Activated naive CD4-positive, alpha-beta T cell treated with anti-CD3 and anti-CD28 coated beads for 36 hours (primary cell): Measurements from ENCODE around the gene HS1BP3. TPM values are rescaled to one million over a fixed set of nuclear protein-coding genes. Genes with fewer than 3 reads are reported as not detected.

Source experiments
- CTCF ChIA-PET: fragments of 350-600 bp; sonication (Branson Sonifier 250); formaldehyde crosslinking; loops from one replicate; lab custom pipeline; 2021; ENCODE audit warnings: antibody characterized with exemption; lab: Charles Lee
- DNase-seq: peaks from one replicate; pipeline ENCODE4 v3.0.0-alpha.2; 2020
- H3K27ac Mint-ChIP-seq: one replicate; pipeline ENCODE4 v1.8.0; 2021; ENCODE audit warnings: mild to moderate bottlenecking, mixed read lengths
- H3K27me3 Mint-ChIP-seq: one replicate; pipeline ENCODE4 v1.8.0; 2021; ENCODE audit warnings: low read depth, mixed read lengths
- H3K36me3 Mint-ChIP-seq: one replicate; pipeline ENCODE4 v1.8.0; 2021; ENCODE audit warnings: low read depth, mixed read lengths
- H3K4me1 Mint-ChIP-seq: one replicate; pipeline ENCODE4 v1.8.0; 2021; ENCODE audit warnings: low read depth, mixed read lengths
- H3K4me3 Mint-ChIP-seq: one replicate; pipeline ENCODE4 v1.8.0; 2021; ENCODE audit warnings: mild to moderate bottlenecking, moderate library complexity, mixed read lengths
- H3K9me3 Mint-ChIP-seq: one replicate; pipeline ENCODE4 v1.8.0; 2021; ENCODE audit warnings: mixed read lengths
- intact Hi-C: fragments of 100-400 bp; cut with micrococcal nuclease; formaldehyde crosslinking; loops from one replicate; pipeline ENCODE4 v1.15.1; 2023
- total RNA-seq, 2 experiments: library from RNA; stranded (reverse); gene quantifications; one replicate each; pipeline ENCODE4 v1.2.3, GENCODE V29; 2021

The HS1BP3 gene
- total RNA-seq, 2 experiments from 2014 or later, result 6.0 to 6.1 TPM

DNA sequence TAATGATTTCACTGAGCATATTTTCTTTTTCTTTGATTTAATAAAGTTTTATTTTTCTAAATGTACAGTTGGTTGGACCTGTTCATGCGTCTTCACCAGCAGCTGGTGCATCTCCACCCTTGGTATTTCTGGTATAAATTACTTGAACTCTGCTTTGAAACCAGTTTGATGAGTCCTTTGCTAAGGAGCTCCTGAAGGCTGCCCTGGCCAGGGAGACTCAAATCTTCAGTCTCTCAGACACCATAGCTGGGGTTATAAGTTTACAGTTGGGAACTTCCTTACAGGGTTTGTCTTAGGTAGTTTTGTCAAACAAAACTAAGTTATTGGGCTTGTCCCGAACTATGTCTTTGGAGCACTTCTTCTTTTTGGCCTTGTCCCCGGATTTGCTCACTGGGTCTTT lies 44.7 kb downstream of the HS1BP3 start:
- CTCF ChIA-PET, result no interaction called here
- intact Hi-C loops, result no loop called here
- Mint-ChIP-seq H3K27me3 (no peaks in the 10 kb centered on the region), H3K27ac (no peak overlapping the region), H3K36me3 (peaks cover 5% of the 10 kb centered on the region), H3K9me3 (peaks cover 6% of the 10 kb centered on the region), H3K4me1 (no peaks in the 10 kb centered on the region), H3K4me3 (no peak overlapping the region)
- no peak for DNase-seq

DNA sequence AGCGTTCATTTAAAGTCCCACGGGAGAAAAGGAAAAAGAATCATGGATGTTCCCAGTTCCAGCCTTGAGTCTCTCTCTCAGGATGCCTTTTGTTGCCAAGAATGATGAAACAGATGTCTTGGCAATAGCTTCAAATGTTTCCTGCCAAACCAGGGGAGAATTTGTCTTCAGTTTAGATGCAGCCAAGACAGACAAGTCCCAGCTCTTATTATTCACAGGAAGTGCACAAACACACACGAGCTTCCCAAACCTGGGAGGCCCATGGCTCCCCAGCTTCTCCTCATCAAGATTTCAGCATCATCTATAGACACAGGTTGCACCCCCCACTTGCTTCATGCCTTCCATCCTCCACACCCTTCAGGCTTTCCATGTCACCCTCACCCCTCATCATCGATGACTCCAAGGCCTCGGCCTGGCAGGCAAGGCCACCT lies 45.9 kb downstream of the HS1BP3 start:
- Mint-ChIP-seq H3K4me3 (no peak overlapping the region), H3K4me1 (no peaks in the 10 kb centered on the region), H3K27me3 (no peaks in the 10 kb centered on the region), H3K27ac (no peak overlapping the region), H3K36me3 (peaks cover 5% of the 10 kb centered on the region), H3K9me3 (peaks cover 6% of the 10 kb centered on the region)
- no peak for DNase-seq
- CTCF ChIA-PET, result no interaction called here
- intact Hi-C loops, result no loop called here

DNA sequence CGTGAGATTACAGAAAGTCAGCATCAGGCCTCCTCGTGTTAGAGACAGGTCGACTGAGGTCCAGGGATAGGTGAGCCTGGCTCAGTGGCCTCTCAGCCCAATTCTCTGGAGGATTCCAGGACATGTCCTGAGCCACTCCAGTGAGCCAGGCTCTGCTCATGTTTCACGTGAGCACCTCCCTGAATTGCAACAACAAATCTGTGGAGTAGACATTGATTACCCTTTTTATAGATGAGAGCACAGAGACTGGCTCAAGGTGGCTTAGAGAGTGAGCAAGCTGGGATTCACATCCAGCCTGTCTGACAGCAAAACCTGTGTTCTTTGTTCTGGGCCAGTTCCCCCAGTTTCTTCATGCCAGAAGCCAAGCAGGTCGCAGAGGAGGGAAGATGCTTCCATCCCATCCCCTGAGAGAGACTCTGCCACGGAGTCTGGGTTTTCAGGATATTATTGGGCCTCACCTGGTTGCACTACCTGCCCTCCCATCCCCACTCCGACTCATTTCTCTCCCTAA lies 46.4 kb downstream of the HS1BP3 start:
- intact Hi-C loops, result no loop called here
- H3K4me1 Mint-ChIP-seq, result no peaks in the 10 kb centered on the region
- no peaks in the 10 kb centered on the region for H3K27me3 Mint-ChIP-seq
- CTCF ChIA-PET, result no interaction called here
- H3K27ac Mint-ChIP-seq, result no peak overlapping the region
- no peak overlapping the region for H3K4me3 Mint-ChIP-seq
- peaks cover 6% of the 10 kb centered on the region for H3K9me3 Mint-ChIP-seq
- no peak for DNase-seq
- peaks cover 5% of the 10 kb centered on the region for H3K36me3 Mint-ChIP-seq

DNA sequence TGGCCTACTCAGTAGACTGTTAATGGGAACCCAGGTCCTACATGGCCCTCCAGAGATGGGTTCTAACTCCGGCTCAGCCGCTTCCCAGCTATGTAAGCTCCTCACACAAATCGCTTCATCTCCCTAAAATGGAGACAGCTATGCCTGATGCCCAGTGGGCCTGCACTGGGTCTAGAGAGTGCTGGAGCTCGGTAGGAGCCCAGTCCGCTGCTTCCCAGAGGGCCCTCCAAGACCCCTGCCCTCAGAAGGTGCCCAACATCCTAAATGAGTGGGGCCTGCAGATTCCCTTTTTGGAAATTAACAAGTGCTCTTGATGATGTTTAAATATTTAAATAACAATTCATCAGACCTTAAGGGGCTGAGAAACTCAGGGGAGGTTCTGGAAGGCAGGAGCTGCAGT lies 47.1 kb downstream of the HS1BP3 start:
- Mint-ChIP-seq H3K4me3 (no peak overlapping the region), H3K36me3 (peaks cover 4% of the 10 kb centered on the region), H3K9me3 (peaks cover 6% of the 10 kb centered on the region), H3K27me3 (no peaks in the 10 kb centered on the region), H3K4me1 (no peaks in the 10 kb centered on the region), H3K27ac (no peak overlapping the region)
- DNase-seq, result no peak
- intact Hi-C loops, result no loop called here
- CTCF ChIA-PET, result no interaction called here

DNA sequence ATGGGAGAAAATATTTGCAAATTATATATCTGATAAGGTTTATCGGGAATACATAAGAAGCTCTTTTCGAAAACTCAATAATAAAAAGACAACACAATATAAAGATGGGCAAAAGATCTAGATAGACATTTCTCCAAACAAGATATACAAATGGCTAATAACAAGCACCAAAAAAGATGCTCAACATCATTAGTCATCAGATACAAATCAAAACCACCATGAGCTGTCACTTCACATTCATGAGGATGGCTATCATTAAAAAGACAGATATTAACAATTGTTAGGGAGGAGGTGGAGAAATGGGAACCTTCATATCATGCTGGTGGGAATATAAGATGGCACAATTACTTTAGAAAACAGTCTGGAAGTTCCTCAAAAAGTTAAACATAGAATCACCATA lies 48.1 kb downstream of the HS1BP3 start:
- no peak overlapping the region for H3K4me3 Mint-ChIP-seq
- H3K27me3 Mint-ChIP-seq, result no peaks in the 10 kb centered on the region
- H3K36me3 Mint-ChIP-seq, result no peaks in the 10 kb centered on the region
- intact Hi-C loops, result no loop called here
- no peak overlapping the region for H3K27ac Mint-ChIP-seq
- CTCF ChIA-PET, result interaction anchor here (0.7 kb wide), 1 partner anchor 158 kb away, joined by 4 read pairs; no protein-coding TSS in a partner anchor
- peaks cover 3% of the 10 kb centered on the region for H3K9me3 Mint-ChIP-seq
- DNase-seq, result no peak
- no peaks in the 10 kb centered on the region for H3K4me1 Mint-ChIP-seq

DNA sequence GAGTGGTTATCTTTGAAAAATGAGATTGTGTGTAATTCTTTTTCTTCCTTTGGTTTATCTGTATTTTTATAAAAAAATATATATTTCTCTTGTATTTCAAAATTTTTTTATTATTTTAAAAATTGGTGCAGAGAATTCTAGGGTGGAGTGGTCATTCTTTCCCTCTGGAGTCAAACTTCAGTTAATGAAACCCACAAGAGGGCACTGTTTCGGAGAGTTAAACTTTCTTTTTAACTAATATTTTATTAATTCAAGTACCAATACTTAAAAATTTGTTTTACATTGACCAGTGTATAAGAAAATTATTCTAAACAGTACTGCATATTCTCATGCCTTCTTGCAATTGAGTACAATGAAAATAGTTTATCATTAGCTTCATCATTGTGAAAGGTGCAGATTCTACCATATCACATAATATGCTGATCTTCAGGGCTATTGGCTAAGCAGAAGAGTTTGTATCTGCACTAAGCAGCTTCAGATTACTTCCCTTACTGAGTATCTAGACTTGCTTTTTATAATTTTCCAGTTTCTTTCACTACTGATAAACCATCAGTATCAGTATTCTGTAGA lies 50.1 kb downstream of the HS1BP3 start:
- intact Hi-C loops, result no loop called here
- CTCF ChIA-PET, result interaction anchor here (0.9 kb wide), 1 partner anchor 41 kb away, joined by 3 read pairs; no protein-coding TSS in a partner anchor
- H3K4me1 Mint-ChIP-seq, result no peaks in the 10 kb centered on the region
- no peaks in the 10 kb centered on the region for H3K27me3 Mint-ChIP-seq
- no peaks in the 10 kb centered on the region for H3K9me3 Mint-ChIP-seq
- H3K36me3 Mint-ChIP-seq, result no peaks in the 10 kb centered on the region
- no peak overlapping the region for H3K4me3 Mint-ChIP-seq
- DNase-seq, result no peak
- no peak overlapping the region for H3K27ac Mint-ChIP-seq

DNA sequence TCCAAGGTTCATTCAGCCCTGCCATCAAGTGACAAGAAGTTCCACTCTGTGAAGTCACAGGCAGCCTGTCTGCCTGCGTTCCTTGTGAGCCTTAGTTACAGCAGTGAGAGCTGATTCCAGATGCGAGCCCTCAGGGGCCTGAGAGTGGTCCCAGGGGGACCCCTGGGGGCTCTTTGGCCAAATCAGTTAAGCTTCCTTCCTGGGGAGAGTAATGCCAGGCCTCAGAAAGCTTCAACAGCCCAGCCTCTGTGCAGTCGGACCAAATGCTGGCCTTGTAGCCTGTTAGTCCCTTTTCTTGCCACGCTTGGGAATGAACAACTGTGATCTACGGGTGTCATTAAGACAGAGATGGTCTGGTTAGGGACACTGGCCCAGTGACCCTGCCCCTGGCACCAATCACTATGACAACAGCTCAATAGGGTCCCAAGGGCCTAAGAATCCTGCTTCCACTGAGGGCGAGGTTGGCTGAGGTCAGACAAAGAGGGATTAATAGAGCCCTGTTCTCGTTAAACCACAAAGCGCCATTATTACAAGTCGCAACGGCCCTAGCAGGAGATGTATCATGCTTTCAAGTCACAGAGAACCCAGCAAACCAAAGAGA lies 50.9 kb downstream of the HS1BP3 start:
- CTCF ChIA-PET, result no interaction called here
- intact Hi-C loops, result no loop called here
- Mint-ChIP-seq H3K9me3 (no peaks in the 10 kb centered on the region), H3K27ac (no peak overlapping the region), H3K27me3 (no peaks in the 10 kb centered on the region), H3K4me3 (no peak overlapping the region), H3K4me1 (no peaks in the 10 kb centered on the region), H3K36me3 (no peaks in the 10 kb centered on the region)
- DNase-seq, result no peak

DNA sequence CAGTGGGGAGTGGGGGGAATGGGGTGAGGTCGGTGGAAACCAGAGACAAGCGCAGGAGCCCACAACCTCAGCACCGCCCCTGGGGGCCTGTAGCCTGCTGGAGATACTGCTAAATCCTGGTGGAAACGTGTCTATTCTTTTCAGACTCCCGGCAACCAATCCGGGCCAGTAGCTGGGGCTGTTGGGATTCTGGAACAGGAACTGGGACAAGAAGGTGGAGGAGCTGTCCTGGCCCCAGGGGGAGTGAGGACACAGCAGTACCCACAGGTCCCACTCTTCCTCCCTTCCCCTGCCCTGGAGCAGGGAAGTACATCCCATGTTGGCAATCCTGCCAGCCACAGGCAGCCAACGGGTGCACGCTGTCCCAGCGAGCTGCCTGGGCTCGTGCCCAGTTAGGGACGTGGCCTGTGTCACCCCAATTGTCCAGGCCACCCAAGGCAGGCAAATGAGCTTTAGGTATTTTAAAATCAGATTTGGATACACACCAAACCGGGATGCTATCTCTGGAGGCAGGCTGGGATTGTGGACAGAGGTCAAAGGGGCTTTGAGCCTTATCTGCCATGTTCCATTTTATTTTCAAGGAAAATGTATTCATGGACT lies 51.8 kb downstream of the HS1BP3 start:
- intact Hi-C loops, result no loop called here
- CTCF ChIA-PET, result no interaction called here

DNA sequence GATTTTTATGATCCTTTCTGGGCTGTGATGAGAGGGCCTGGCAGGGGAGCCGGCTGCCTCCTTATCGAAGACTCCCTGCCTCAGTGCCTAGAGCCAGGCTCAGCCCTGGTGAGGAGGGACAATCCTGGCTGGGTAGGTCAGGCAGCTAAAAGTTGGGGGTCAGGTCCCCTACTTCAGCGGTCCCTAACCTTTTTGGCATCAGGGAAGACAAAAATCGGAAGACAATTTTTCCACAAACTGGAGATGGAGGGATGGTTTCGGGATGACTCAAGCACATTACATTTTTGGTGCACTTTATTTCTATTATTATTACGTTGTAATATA lies 53.1 kb downstream of the HS1BP3 start:
- H3K4me3 Mint-ChIP-seq, result no peak overlapping the region
- no peaks in the 10 kb centered on the region for H3K36me3 Mint-ChIP-seq
- H3K9me3 Mint-ChIP-seq, result no peaks in the 10 kb centered on the region
- H3K4me1 Mint-ChIP-seq, result no peaks in the 10 kb centered on the region
- no peak for DNase-seq
- H3K27ac Mint-ChIP-seq, result no peak overlapping the region
- intact Hi-C loops, result no loop called here
- CTCF ChIA-PET, result no interaction called here
- H3K27me3 Mint-ChIP-seq, result no peaks in the 10 kb centered on the region

More for the DNA sequence above, 51.8 kb downstream of the HS1BP3 start:
- H3K9me3 Mint-ChIP-seq, result no peaks in the 10 kb centered on the region
- H3K36me3 Mint-ChIP-seq, result no peaks in the 10 kb centered on the region
- no peak for DNase-seq
- H3K27me3 Mint-ChIP-seq, result no peaks in the 10 kb centered on the region
- no peaks in the 10 kb centered on the region for H3K4me1 Mint-ChIP-seq
- H3K4me3 Mint-ChIP-seq, result no peak overlapping the region
- no peak overlapping the region for H3K27ac Mint-ChIP-seq

DNA sequence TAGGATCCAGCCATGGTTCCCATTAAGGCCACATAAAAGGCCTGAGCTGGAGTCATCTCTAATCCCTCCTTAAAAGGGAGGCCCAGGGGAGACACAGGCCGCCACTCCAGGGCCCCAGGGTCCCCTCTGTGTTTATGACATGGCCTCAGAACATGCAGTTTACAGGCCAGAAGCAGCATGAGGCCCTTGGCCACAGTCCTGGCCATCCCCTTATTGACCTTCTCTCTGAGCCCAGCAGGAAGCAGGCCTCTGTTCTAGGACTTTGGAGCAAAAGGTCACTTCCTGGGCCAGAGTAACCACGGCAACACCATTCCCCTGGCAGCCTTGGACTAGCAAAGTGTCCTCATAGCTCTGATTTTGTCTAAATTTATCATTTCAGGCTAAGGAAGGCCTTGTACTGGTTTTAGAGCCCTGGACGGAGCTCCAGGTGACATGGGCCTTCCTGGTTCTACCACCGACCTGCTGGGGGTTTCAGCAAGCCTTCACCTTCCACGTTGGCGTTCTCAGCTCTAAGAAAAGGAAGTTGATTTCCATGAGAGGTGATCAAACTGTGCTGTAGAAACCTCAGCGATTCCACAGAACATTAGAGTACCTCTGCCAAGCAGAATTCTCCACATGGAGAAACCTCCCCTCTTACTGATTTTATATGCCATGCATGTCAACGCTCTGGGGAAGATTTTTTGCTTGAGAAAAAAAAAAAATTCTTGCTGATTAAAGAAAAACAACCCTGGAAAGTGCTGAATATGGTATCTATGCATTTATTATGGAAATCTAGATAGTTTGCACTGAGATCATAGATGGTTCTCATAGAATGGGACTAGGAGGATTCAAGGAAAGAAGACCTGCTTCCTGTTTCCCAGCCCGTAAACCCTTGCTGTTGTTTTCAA lies 53.7 kb downstream of the HS1BP3 start:
- Mint-ChIP-seq H3K4me3 (no peak overlapping the region), H3K27ac (no peak overlapping the region), H3K9me3 (no peaks in the 10 kb centered on the region), H3K27me3 (no peaks in the 10 kb centered on the region), H3K4me1 (no peaks in the 10 kb centered on the region), H3K36me3 (no peaks in the 10 kb centered on the region)
- CTCF ChIA-PET, result interaction anchor here (1.2 kb wide), 1 partner anchor 31 kb away, joined by 3 read pairs; no protein-coding TSS in a partner anchor
- intact Hi-C loops, result no loop called here
- no peak for DNase-seq

DNA sequence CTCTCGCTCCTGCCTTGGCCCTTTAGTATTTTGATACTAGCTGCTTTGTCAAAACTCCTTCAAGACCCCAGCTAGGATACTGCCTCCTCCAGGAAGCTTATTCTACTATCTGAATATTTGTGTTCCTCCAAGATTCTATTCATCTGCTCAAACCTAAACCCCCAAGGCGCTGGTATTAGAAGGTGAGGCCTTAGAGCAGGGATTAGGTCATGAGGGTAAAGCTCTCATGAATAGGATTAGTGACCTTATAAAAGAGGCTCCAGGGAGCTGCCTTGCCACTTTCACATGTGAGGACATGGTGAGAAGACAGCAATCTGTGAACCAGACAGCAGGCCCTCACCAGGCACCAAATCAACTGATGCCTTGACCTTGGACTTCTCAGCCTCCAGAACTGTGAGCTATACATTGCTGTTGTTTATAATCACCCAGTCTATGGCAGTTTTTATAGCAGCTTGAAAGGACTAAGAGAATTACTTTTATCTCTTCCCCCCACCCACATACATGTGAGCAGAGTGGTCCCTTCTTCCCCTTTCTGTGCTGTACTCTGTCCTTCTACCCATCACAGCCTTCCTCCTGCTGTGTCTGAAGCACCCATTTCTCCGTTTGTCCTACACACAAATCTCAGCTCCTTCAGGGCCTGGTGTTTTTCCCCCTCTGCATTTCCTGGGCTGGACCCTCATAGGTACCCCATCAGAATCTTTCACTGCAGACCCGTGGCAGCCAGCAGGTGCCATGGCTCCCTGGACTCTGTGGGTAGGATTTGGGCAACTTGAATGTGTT lies 54.5 kb downstream of the HS1BP3 start:
- no peaks in the 10 kb centered on the region for H3K9me3 Mint-ChIP-seq
- no peak overlapping the region for H3K4me3 Mint-ChIP-seq

More for the DNA sequence above, 54.5 kb downstream of the HS1BP3 start:
- Mint-ChIP-seq H3K36me3 (no peaks in the 10 kb centered on the region), H3K27me3 (no peaks in the 10 kb centered on the region), H3K4me1 (no peaks in the 10 kb centered on the region), H3K27ac (no peak overlapping the region)
- CTCF ChIA-PET, result interaction anchor here (1.2 kb wide), 1 partner anchor 30 kb away, joined by 3 read pairs; no protein-coding TSS in a partner anchor
- intact Hi-C loops, result no loop called here
- DNase-seq, result no peak
